HepG2 (cell line): Measurements from ENCODE around the gene HLF. TPM values are rescaled to one million over a fixed set of nuclear protein-coding genes. Genes with fewer than 3 reads are reported as not detected.
A peak's percentile ranks its signal among the peaks of the same experiment; 100 is the strongest.

Experiments
- KMT2A ChIP-seq: sonication (generic); formaldehyde crosslinking; IDR thresholded peaks from 2 replicates; pipeline ENCODE4 v1.4.0; 2020; ENCODE audit warnings: missing genetic modification reagents
- MIXL1 ChIP-seq: IDR thresholded peaks from 2 replicates; pipeline ENCODE4 v1.6.1; 2016
- NFYB ChIP-seq: sonication (generic); formaldehyde crosslinking; IDR thresholded peaks from 2 replicates; pipeline ENCODE4 v1.4.0; 2020; ENCODE audit warnings: missing genetic modification reagents
- NR2F1 ChIP-seq, 2 experiments: fragments of 450-650 bp in 1 of 2; formaldehyde crosslinking in 1 of 2; IDR thresholded peaks; 2 replicates each; pipeline versions ENCODE4 v1.5.0 to v1.6.1; 2016 to 2020; ENCODE audit warnings: mild to moderate bottlenecking in 1 of 2, missing compliant biosample characterization in 1 of 2, missing genetic modification reagents in 1 of 2, moderate library complexity in 1 of 2
- SATB2 ChIP-seq: sonication (generic); formaldehyde crosslinking; IDR thresholded peaks from 2 replicates; pipeline ENCODE4 v1.5.0; 2020; ENCODE audit warnings: missing genetic modification reagents
- SP140L ChIP-seq: sonication (generic); formaldehyde crosslinking; IDR thresholded peaks from 2 replicates; pipeline ENCODE4 v1.4.0; 2020; ENCODE audit warnings: missing genetic modification reagents, borderline replicate concordance
- ZNF143 ChIP-seq: sonication (generic); formaldehyde crosslinking; IDR thresholded peaks from 2 replicates; pipeline ENCODE4 v1.4.0; 2020; ENCODE audit warnings: missing genetic modification reagents
- ZNF274 ChIP-seq: sonication (generic); formaldehyde crosslinking; IDR thresholded peaks from 2 replicates; pipeline ENCODE4 v1.5.1; 2020; ENCODE audit warnings: mild to moderate bottlenecking, missing genetic modification reagents
- ZNF678 ChIP-seq: sonication (generic); formaldehyde crosslinking; IDR thresholded peaks from 2 replicates; pipeline ENCODE4 v1.4.0; 2020; ENCODE audit warnings: mild to moderate bottlenecking, missing genetic modification reagents
- polyA plus RNA-seq, 8 experiments: library from polyadenylated mRNA; depleted of rRNA in 3 of 8; stranded (reverse) in 7 of 8; unstranded in 1 of 8; fragments of >200 nt; fragmentation: Illumina TruSeq in 4 of 8; extraction: Trizol in 4 of 8; gene quantifications; 2 replicates each; pipeline versions ENCODE4 v1.2.1 to v1.2.3, GENCODE V29; 2011 to 2016; ENCODE audit warnings: low read depth in 4 of 8, missing spikeins in 1 of 8, mixed read lengths in 1 of 8; ENCODE audit not compliant: insufficient read depth in 1 of 8
- total RNA-seq, 5 experiments: library from RNA; depleted of rRNA; stranded (reverse); fragments of >200 nt; fragmentation: Illumina TruSeq; extraction: Trizol; gene quantifications; 2 replicates each; pipeline ENCODE4 v1.2.3, GENCODE V29; 2016; ENCODE audit warnings: low read depth in 1 of 5
- TF ChIP-seq, protein P1 (sequence below): sonication (generic); formaldehyde crosslinking; IDR thresholded peaks from 2 replicates; pipeline ENCODE4 v1.9.0; 2021; ENCODE audit warnings: missing genetic modification reagents, borderline replicate concordance
- TF ChIP-seq, protein P2 (sequence below): sonication (generic); formaldehyde crosslinking; IDR thresholded peaks from 2 replicates; pipeline ENCODE4 v1.9.0; 2021; ENCODE audit warnings: mild to moderate bottlenecking, missing genetic modification reagents
- TF ChIP-seq, protein P3 (sequence below): sonication (generic); formaldehyde crosslinking; IDR thresholded peaks from 2 replicates; pipeline ENCODE4 v1.4.0; 2020; ENCODE audit warnings: missing genetic modification reagents
- TF ChIP-seq, protein P4 (sequence below): sonication (generic); formaldehyde crosslinking; IDR thresholded peaks from 2 replicates; pipeline ENCODE4 v1.4.0; 2020; ENCODE audit warnings: missing genetic modification reagents, borderline replicate concordance

Gene HLF
- total and polyA plus RNA-seq, 2 of the 13 experiments (the other 11 are each of a cell fraction or from before 2014, with no cell fraction given): 202 to 346 TPM

DNA sequence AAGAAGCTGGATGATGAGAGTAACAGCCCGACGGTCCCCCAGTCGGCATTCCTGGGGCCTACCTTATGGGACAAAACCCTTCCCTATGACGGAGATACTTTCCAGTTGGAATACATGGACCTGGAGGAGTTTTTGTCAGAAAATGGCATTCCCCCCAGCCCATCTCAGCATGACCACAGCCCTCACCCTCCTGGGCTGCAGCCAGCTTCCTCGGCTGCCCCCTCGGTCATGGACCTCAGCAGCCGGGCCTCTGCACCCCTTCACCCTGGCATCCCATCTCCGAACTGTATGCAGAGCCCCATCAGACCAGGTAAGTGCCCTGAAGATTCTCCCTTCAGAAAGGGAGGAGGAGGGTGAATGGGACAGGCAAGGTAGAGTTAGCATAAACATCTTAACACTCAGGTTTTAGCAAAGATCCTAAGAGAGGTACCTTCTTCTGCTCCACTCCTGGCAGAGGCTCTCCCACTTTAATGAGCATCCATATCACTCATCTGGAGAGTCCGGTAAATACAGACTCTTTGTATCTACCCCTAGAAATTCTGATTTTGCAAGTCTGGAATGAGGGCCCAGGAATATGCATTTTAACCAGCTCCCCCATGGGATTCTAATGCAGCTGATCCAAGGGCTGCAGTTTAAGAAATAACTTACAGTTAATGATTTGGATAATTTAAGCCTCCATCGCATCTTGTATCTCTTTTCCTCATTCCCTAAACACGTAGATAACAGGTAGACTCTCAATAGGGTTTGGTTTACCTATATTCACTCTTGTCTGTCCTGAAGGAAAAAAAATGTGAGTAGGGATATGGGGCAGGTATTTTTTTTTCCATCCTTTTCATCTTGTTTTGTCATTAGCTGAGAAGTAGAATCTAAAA lies 3.3 kb downstream of the HLF start (continued):
- TF ChIP-seq, protein P1, sequence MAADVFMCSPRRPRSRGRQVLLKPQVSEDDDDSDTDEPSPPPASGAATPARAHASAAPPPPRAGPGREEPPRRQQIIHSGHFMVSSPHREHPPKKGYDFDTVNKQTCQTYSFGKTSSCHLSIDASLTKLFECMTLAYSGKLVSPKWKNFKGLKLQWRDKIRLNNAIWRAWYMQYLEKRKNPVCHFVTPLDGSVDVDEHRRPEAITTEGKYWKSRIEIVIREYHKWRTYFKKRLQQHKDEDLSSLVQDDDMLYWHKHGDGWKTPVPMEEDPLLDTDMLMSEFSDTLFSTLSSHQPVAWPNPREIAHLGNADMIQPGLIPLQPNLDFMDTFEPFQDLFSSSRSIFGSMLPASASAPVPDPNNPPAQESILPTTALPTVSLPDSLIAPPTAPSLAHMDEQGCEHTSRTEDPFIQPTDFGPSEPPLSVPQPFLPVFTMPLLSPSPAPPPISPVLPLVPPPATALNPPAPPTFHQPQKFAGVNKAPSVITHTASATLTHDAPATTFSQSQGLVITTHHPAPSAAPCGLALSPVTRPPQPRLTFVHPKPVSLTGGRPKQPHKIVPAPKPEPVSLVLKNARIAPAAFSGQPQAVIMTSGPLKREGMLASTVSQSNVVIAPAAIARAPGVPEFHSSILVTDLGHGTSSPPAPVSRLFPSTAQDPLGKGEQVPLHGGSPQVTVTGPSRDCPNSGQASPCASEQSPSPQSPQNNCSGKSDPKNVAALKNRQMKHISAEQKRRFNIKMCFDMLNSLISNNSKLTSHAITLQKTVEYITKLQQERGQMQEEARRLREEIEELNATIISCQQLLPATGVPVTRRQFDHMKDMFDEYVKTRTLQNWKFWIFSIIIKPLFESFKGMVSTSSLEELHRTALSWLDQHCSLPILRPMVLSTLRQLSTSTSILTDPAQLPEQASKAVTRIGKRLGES (CRISPR knock-in tag): no peak; the same call in 1 of the 2 replicates
- TF ChIP-seq MIXL1 (CRISPR knock-in tag) (no peak), ZNF274 (CRISPR knock-in tag) (0 out of 2 replicates have a peak, but pooled peaks have one; percentile 58), NFYB (CRISPR knock-in tag) (no peak), ZNF678 (CRISPR knock-in tag) (no peak), ZNF143 (CRISPR knock-in tag) (no peak), KMT2A (CRISPR knock-in tag) (no peak), SP140L (CRISPR knock-in tag) (no peak), NR2F1 (CRISPR knock-in tag; IDR thresholded peaks at IDR 0.05) (no peak), SATB2 (0 out of 2 replicates have a peak, but pooled peaks have one; percentile 14)
- TF ChIP-seq, protein P2, sequence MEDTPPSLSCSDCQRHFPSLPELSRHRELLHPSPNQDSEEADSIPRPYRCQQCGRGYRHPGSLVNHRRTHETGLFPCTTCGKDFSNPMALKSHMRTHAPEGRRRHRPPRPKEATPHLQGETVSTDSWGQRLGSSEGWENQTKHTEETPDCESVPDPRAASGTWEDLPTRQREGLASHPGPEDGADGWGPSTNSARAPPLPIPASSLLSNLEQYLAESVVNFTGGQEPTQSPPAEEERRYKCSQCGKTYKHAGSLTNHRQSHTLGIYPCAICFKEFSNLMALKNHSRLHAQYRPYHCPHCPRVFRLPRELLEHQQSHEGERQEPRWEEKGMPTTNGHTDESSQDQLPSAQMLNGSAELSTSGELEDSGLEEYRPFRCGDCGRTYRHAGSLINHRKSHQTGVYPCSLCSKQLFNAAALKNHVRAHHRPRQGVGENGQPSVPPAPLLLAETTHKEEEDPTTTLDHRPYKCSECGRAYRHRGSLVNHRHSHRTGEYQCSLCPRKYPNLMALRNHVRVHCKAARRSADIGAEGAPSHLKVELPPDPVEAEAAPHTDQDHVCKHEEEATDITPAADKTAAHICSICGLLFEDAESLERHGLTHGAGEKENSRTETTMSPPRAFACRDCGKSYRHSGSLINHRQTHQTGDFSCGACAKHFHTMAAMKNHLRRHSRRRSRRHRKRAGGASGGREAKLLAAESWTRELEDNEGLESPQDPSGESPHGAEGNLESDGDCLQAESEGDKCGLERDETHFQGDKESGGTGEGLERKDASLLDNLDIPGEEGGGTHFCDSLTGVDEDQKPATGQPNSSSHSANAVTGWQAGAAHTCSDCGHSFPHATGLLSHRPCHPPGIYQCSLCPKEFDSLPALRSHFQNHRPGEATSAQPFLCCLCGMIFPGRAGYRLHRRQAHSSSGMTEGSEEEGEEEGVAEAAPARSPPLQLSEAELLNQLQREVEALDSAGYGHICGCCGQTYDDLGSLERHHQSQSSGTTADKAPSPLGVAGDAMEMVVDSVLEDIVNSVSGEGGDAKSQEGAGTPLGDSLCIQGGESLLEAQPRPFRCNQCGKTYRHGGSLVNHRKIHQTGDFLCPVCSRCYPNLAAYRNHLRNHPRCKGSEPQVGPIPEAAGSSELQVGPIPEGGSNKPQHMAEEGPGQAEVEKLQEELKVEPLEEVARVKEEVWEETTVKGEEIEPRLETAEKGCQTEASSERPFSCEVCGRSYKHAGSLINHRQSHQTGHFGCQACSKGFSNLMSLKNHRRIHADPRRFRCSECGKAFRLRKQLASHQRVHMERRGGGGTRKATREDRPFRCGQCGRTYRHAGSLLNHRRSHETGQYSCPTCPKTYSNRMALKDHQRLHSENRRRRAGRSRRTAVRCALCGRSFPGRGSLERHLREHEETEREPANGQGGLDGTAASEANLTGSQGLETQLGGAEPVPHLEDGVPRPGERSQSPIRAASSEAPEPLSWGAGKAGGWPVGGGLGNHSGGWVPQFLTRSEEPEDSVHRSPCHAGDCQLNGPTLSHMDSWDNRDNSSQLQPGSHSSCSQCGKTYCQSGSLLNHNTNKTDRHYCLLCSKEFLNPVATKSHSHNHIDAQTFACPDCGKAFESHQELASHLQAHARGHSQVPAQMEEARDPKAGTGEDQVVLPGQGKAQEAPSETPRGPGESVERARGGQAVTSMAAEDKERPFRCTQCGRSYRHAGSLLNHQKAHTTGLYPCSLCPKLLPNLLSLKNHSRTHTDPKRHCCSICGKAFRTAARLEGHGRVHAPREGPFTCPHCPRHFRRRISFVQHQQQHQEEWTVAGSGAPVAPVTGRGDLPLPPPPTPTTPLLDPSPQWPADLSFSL: no peak
- TF ChIP-seq, protein P3, sequence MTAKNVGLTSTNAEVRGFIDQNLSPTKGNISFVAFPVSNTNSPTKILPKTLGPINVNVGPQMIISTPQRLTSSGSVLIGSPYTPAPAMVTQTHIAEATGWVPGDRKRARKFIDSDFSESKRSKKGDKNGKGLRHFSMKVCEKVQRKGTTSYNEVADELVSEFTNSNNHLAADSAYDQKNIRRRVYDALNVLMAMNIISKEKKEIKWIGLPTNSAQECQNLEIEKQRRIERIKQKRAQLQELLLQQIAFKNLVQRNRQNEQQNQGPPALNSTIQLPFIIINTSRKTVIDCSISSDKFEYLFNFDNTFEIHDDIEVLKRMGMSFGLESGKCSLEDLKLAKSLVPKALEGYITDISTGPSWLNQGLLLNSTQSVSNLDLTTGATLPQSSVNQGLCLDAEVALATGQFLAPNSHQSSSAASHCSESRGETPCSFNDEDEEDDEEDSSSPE (CRISPR knock-in tag): no peak
- TF ChIP-seq, protein P4, sequence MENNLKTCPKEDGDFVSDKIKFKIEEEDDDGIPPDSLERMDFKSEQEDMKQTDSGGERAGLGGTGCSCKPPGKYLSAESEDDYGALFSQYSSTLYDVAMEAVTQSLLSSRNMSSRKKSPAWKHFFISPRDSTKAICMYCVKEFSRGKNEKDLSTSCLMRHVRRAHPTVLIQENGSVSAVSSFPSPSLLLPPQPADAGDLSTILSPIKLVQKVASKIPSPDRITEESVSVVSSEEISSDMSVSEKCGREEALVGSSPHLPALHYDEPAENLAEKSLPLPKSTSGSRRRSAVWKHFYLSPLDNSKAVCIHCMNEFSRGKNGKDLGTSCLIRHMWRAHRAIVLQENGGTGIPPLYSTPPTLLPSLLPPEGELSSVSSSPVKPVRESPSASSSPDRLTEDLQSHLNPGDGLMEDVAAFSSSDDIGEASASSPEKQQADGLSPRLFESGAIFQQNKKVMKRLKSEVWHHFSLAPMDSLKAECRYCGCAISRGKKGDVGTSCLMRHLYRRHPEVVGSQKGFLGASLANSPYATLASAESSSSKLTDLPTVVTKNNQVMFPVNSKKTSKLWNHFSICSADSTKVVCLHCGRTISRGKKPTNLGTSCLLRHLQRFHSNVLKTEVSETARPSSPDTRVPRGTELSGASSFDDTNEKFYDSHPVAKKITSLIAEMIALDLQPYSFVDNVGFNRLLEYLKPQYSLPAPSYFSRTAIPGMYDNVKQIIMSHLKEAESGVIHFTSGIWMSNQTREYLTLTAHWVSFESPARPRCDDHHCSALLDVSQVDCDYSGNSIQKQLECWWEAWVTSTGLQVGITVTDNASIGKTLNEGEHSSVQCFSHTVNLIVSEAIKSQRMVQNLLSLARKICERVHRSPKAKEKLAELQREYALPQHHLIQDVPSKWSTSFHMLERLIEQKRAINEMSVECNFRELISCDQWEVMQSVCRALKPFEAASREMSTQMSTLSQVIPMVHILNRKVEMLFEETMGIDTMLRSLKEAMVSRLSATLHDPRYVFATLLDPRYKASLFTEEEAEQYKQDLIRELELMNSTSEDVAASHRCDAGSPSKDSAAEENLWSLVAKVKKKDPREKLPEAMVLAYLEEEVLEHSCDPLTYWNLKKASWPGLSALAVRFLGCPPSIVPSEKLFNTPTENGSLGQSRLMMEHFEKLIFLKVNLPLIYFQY (CRISPR knock-in tag): no peak
